HG02763 (cell line): ENCODE results near the gene SH2D3C.
"Not testable (repeated sequence)": the region's sequence is repeated elsewhere in the genome, so short reads cannot be mapped to it uniquely, and the experiment has no call there.

ENCODE experiments used
- ATAC-seq: cut with Tn5 transposase; IDR thresholded peaks from one replicate; pipeline ENCODE4 v1.9.1; 2021; ENCODE audit warnings: mild to moderate bottlenecking, moderate library complexity; ENCODE audit not compliant: unreplicated experiment

The SH2D3C gene

GRCh38 chr9:127785933-127786772 lies 7.7 kb upstream of the SH2D3C start, which contains the start of gene CDK9:
TSS of gene CDK9 (plus strand) at chr9:127786034. CDS start at chr9:127786149, 115 bp downstream.
- ATAC-seq, result peak; percentile 63

- peak; percentile 46 for ATAC-seq
Measured at GRCh38 chr9:127785023-127785932, 6.8 kb upstream of the SH2D3C start.

- ATAC-seq, result no peak
Measured at GRCh38 chr9:127783111-127784008, 4.9 kb upstream of the SH2D3C start.

GRCh38 chr9:127781806-127782205 lies 3.3 kb upstream of the SH2D3C start:
- ATAC-seq, result no peak

- not testable (repeated sequence) for ATAC-seq
Measured at GRCh38 chr9:127780909-127781308, 2.4 kb upstream of the SH2D3C start.

- no peak for ATAC-seq
Measured at GRCh38 chr9:127780126-127780885, 1.8 kb upstream of the SH2D3C start.

- peak; percentile 40 for ATAC-seq
Measured at GRCh38 chr9:127779136-127779981, 893 bp upstream of the SH2D3C start.

GRCh38 chr9:127777368-127777980 lies 992 bp downstream of the SH2D3C start:
- ATAC-seq, result no peak

GRCh38 chr9:127776924-127777289 lies 1.6 kb downstream of the SH2D3C start:
- ATAC-seq, result no peak

- peak; percentile 25 for ATAC-seq
Measured at GRCh38 chr9:127776195-127776923, 2.1 kb downstream of the SH2D3C start.

- ATAC-seq, result no peak
Measured at GRCh38 chr9:127773981-127774380, 4.5 kb downstream of the SH2D3C start.

- no peak for ATAC-seq
Measured at GRCh38 chr9:127773272-127773671, 5.2 kb downstream of the SH2D3C start.

- ATAC-seq, result no peak
Measured at GRCh38 chr9:127772603-127773002, 5.9 kb downstream of the SH2D3C start.

- ATAC-seq, result no peak
Measured at GRCh38 chr9:127771570-127772189, 6.8 kb downstream of the SH2D3C start.

GRCh38 chr9:127770905-127771569 lies 7.4 kb downstream of the SH2D3C start:
- ATAC-seq, result peak; percentile 84

- ATAC-seq, result no peak
Measured at GRCh38 chr9:127770583-127770904, 7.9 kb downstream of the SH2D3C start.

- no peak for ATAC-seq
Measured at GRCh38 chr9:127769929-127770582, 8.4 kb downstream of the SH2D3C start.
